HG02981 (cell line): ENCODE results near the gene KIF24.
"Not testable (repeated sequence)": the region's sequence is repeated elsewhere in the genome, so short reads cannot be mapped to it uniquely, and the experiment has no call there.

ENCODE experiments used
- ATAC-seq: cut with Tn5 transposase; IDR thresholded peaks from one replicate; pipeline ENCODE4 v1.9.1; 2021; ENCODE audit warnings: mild to moderate bottlenecking, moderate library complexity; ENCODE audit not compliant: unreplicated experiment

KIF24 gene

GRCh38 chr9:34332076-34332964, 3.3 kb upstream of the KIF24 start:
- no peak for ATAC-seq

GRCh38 chr9:34331196-34331595, 2.1 kb upstream of the KIF24 start:
- no peak for ATAC-seq

GRCh38 chr9:34328500-34328986, 525 bp downstream of the KIF24 start:
- ATAC-seq = no peak

- ATAC-seq = no peak
These were observed 2.4 kb downstream of the KIF24 start for GRCh38 chr9:34326690-34327089.

- no peak for ATAC-seq
These were observed 6.0 kb downstream of the KIF24 start for GRCh38 chr9:34322899-34323591.

GRCh38 chr9:34321451-34321850, 7.6 kb downstream of the KIF24 start:
- no peak for ATAC-seq

GRCh38 chr9:34318163-34318790, 10.8 kb downstream of the KIF24 start:
- no peak for ATAC-seq

- ATAC-seq = no peak
These were observed 11.6 kb downstream of the KIF24 start for GRCh38 chr9:34317436-34317835.

- no peak for ATAC-seq
These were observed 17.4 kb downstream of the KIF24 start for GRCh38 chr9:34311499-34312185.

GRCh38 chr9:34310215-34310614, 18.9 kb downstream of the KIF24 start:
- ATAC-seq = no peak

- not testable (repeated sequence) for ATAC-seq
These were observed 20.8 kb downstream of the KIF24 start for GRCh38 chr9:34308316-34308715.

GRCh38 chr9:34301064-34301463, 28.0 kb downstream of the KIF24 start:
- not testable (repeated sequence) for ATAC-seq

GRCh38 chr9:34292552-34292951, 36.5 kb downstream of the KIF24 start:
- no peak for ATAC-seq

GRCh38 chr9:34291423-34291822, 37.6 kb downstream of the KIF24 start:
- no peak for ATAC-seq

GRCh38 chr9:34291023-34291422, 38.0 kb downstream of the KIF24 start:
- no peak for ATAC-seq

GRCh38 chr9:34289159-34289558, 39.9 kb downstream of the KIF24 start:
- no peak for ATAC-seq

GRCh38 chr9:34282096-34282495, 47.0 kb downstream of the KIF24 start:
- ATAC-seq = no peak

GRCh38 chr9:34279411-34279810, 49.7 kb downstream of the KIF24 start:
- ATAC-seq = no peak
